ENCODE results near the gene NSRP1. TPM values are rescaled to one million over a fixed set of nuclear protein-coding genes. Genes with fewer than 3 reads are reported as not detected.

NSRP1 gene
- total and polyA plus RNA-seq, 11 donors, result 10.6 to 36.6 (median 25.1) TPM

MicroRNA genes within 50 kb of the gene (microRNA counts, 767-probe panel; counts per million panel counts)
- microRNA hsa-miR-3184-5p, result 0 to 71.6 counts per million in 2 donors
- microRNA hsa-miR-423-3p, result 2,908 to 2,980 counts per million in 2 donors
- 3,580 to 3,758 counts per million in 2 donors for microRNA hsa-miR-423-5p

Small RNAs within 50 kb of the gene (microRNA-seq; reads per million reads assigned to microRNA genes)
- 0 reads per million in 4 donors for gene MIR423

Other genes starting within 250 kb of the NSRP1 start
- 10 to 100 TPM; 27.3 to 46.7 (median 38.2) TPM for gene SSH2, start 186.6 kb upstream of the NSRP1 start, total RNA-seq
- gene SSH2, start 186.6 kb upstream of the NSRP1 start, polyA plus RNA-seq, result 10 to 100 TPM; 20.8 to 26.0 TPM
- 1 to 10 TPM in 1 of 9 donors, under 1 TPM in 3, not detected in 5; 0.40 to 1.2 (median 0.68) TPM for gene EFCAB5, start 175.2 kb upstream of the NSRP1 start, total RNA-seq
- gene EFCAB5, start 175.2 kb upstream of the NSRP1 start, polyA plus RNA-seq, result under 1 TPM in 1 of 2 donors, not detected in 1; 0.01 TPM
- gene SLC6A4, start 118.9 kb downstream of the NSRP1 start, total RNA-seq, result 1 to 10 TPM in 1 of 9 donors, under 1 TPM in 4, not detected in 4; 0.10 to 1.8 (median 0.17) TPM
- under 1 TPM; 0.04 to 0.73 TPM for gene SLC6A4, start 118.9 kb downstream of the NSRP1 start, polyA plus RNA-seq
- gene BLMH, start 175.1 kb downstream of the NSRP1 start, total RNA-seq, result 10 to 100 TPM; 11.1 to 26.2 (median 15.4) TPM
- gene BLMH, start 175.1 kb downstream of the NSRP1 start, polyA plus RNA-seq, result 10 to 100 TPM in 1 of 2 donors, 1 to 10 TPM in 1; 5.3 to 22.1 TPM
- not detected for gene TMIGD1, start 217.2 kb downstream of the NSRP1 start, total RNA-seq
- gene TMIGD1, start 217.2 kb downstream of the NSRP1 start, polyA plus RNA-seq, result not detected